GM12878 (cell line): ENCODE measurements around the gene NAT14.

Experiments used
- KDM1A ChIP-seq: fragments of 200-600 bp; sonication (generic); IDR thresholded peaks from 2 replicates; pipeline ENCODE4 v1.6.1; 2016; ENCODE audit warnings: borderline replicate concordance
- RAD21 ChIP-seq: IDR thresholded peaks from 2 replicates; pipeline ENCODE4 v1.6.1; 2011; ENCODE audit warnings: mild to moderate bottlenecking, low read depth, low read length, moderate library complexity; ENCODE audit not compliant: insufficient read depth
- SIX5 ChIP-seq: IDR thresholded peaks from 2 replicates; pipeline ENCODE4 v1.6.1; 2011; ENCODE audit warnings: mild to moderate bottlenecking, low read depth, low read length, moderate library complexity; ENCODE audit not compliant: severe bottlenecking
- TAF1 ChIP-seq: IDR thresholded peaks from 2 replicates; pipeline ENCODE4 v1.6.1; 2011; ENCODE audit warnings: mild to moderate bottlenecking, low read depth, low read length, borderline replicate concordance
- ZNF592 ChIP-seq: fragments of 450-650 bp; IDR thresholded peaks from 2 replicates; pipeline ENCODE4 v1.6.1; 2017; ENCODE audit warnings: mild to moderate bottlenecking, moderate library complexity

DNA sequence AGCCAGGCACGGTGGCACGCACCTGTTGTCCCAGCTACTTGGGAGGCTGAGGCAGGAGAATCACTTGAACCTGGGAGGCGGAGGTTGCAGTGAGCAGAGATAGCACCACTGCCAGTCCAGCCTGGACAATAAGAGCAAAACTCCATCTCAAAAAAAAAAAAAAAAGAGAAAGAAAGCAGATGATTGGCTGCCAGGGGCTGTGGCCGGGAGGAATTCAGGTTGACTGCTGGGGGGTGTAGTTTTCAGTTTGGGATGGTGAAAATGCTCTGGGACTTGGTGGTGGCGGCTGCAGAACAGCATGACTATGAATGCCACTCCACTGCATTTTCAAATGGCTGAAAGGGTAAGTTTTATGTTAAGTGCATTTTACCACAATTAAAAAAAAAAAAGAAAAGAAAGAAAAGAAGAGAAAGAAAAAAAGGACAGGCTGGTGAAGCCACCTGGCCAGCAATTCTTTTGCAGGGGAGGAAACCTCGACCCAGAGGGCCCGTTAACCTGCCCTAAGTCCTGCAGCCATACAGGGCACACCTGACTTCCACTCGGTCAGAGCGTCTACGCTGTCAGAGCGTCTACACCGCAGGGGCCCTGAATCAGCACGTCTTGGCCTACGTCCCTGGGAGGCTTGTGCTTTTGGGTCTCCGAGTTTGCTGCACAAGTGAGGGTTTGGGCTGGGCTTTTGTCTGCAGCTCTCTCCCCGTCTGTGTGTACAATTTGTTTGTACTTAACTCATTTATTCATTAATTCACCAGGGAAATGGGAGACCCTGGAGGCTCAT lies 27.1 kb upstream of the NAT14 start:
- TF ChIP-seq RAD21: no peak
- TF ChIP-seq KDM1A: no peak
- TF ChIP-seq SIX5: no peak
- no peak for TF ChIP-seq TAF1
- no peak for TF ChIP-seq ZNF592
